PC-3 (cell line): ENCODE measurements around the gene ILF3. TPM values are rescaled to one million over a fixed set of nuclear protein-coding genes. Genes with fewer than 3 reads are reported as not detected.

ENCODE experiments used
- ATAC-seq: fragments of 200-7000 bp; cut with Tn5 transposase; 2 replicates; pipeline ENCODE4 v1.9.1; 2020; ENCODE audit warnings: mild to moderate bottlenecking, moderate library complexity
- BruUV-seq: library from RNA; stranded (reverse); fragments of 400-500 nt; replicated peaks from 2 replicates; lab custom pipeline; 2021; lab: Mats Ljungman, UMichigan
- CTCF ChIA-PET: fragments of 300-600 bp; sonication (Branson Sonifier 250); formaldehyde crosslinking; loops from one replicate; lab custom pipeline; 2022; ENCODE audit warnings: antibody characterized with exemption; lab: Charles Lee
- POLR2A ChIA-PET: fragments of 300-600 bp; sonication (Branson Sonifier 250); formaldehyde crosslinking; loops from one replicate; lab custom pipeline; 2022; ENCODE audit warnings: antibody characterized with exemption; ENCODE audit not compliant: unreplicated experiment; lab: Charles Lee
- DNase-seq: peaks from one replicate; pipeline ENCODE4 v3.0.0-alpha.2; 2015
- H2AFZ ChIP-seq: fragments of 300-600 bp; sonication (generic); 2 replicates; pipeline ENCODE4 v1.6.0; 2016; ENCODE audit warnings: antibody characterized with exemption, low read length
- H3F3A ChIP-seq: fragments of 300-600 bp; sonication (generic); one replicate; pipeline ENCODE4 v1.6.0; 2017; ENCODE audit warnings: antibody characterized with exemption, low read length, control low read depth, mild to moderate bottlenecking; ENCODE audit not compliant: unreplicated experiment
- H3K27ac ChIP-seq: fragments of 300-600 bp; sonication (generic); 2 replicates; pipeline ENCODE4 v1.5.1; 2016; ENCODE audit warnings: mild to moderate bottlenecking, low read length
- H3K27me3 ChIP-seq: fragments of 300-600 bp; sonication (generic); 2 replicates; pipeline ENCODE4 v1.6.1; 2016; ENCODE audit warnings: low read length, mixed read lengths
- H3K36me3 ChIP-seq: fragments of 300-600 bp; sonication (generic); 2 replicates; pipeline ENCODE4 v1.6.1; 2016; ENCODE audit warnings: low read depth, mixed run types, low read length, mixed read lengths
- H3K4me1 ChIP-seq: fragments of 300-600 bp; sonication (generic); 2 replicates; pipeline ENCODE4 v1.5.1; 2016; ENCODE audit warnings: low read length; ENCODE audit not compliant: insufficient read depth
- H3K4me2 ChIP-seq: fragments of 300-600 bp; sonication (generic); 2 replicates; pipeline ENCODE4 v1.6.0; 2016; ENCODE audit warnings: low read length
- H3K4me3 ChIP-seq: fragments of 300-600 bp; sonication (generic); 2 replicates; pipeline ENCODE4 v1.5.1; 2016; ENCODE audit warnings: mild to moderate bottlenecking, low read length, mixed read lengths
- H3K79me2 ChIP-seq: fragments of 300-600 bp; sonication (generic); 2 replicates; pipeline ENCODE4 v1.6.1; 2017; ENCODE audit warnings: low read length, mixed read lengths
- H3K9ac ChIP-seq: fragments of 300-600 bp; sonication (generic); 2 replicates; pipeline ENCODE4 v1.6.0; 2016; ENCODE audit warnings: mild to moderate bottlenecking, low read length
- H3K9me2 ChIP-seq: fragments of 300-600 bp; sonication (generic); replicated peaks from 2 replicates; pipeline ENCODE4 v1.6.1; 2016; ENCODE audit warnings: mixed run types, low read length, mixed read lengths
- H3K9me3 ChIP-seq: fragments of 300-600 bp; sonication (generic); 2 replicates; pipeline ENCODE4 v1.6.1; 2016; ENCODE audit warnings: low read length, mixed read lengths
- H4K20me1 ChIP-seq: fragments of 300-600 bp; sonication (generic); 2 replicates; pipeline ENCODE4 v1.6.1; 2016; ENCODE audit warnings: low read length, mixed read lengths
- CTCF ChIP-seq: fragments of 300-600 bp; sonication (generic); conservative IDR thresholded peaks from 2 replicates; pipeline ENCODE4 v1.5.1; 2017; ENCODE audit warnings: antibody characterized with exemption, low read depth, mild to moderate bottlenecking, low read length
- EZH2 ChIP-seq: fragments of 300-600 bp; sonication (generic); IDR thresholded peaks from one replicate; pipeline ENCODE4 v1.6.1; 2017; ENCODE audit warnings: antibody characterized with exemption, mild to moderate bottlenecking, low read length; ENCODE audit not compliant: unreplicated experiment
- EZH2phosphoT487 ChIP-seq: fragments of 300-600 bp; sonication (generic); IDR thresholded peaks from 2 replicates; pipeline ENCODE4 v1.6.1; 2018; ENCODE audit warnings: mild to moderate bottlenecking, antibody characterized with exemption, low read length, borderline replicate concordance
- intact Hi-C: fragments of 100-400 bp; cut with micrococcal nuclease; formaldehyde crosslinking; loops from 2 replicates; pipeline ENCODE4 v1.9.0; 2023
- total RNA-seq: library from RNA; depleted of rRNA; stranded (reverse); fragments of >200 nt; gene quantifications from 2 replicates; pipeline ENCODE4 v1.2.3, GENCODE V29; 2014

The ILF3 gene
- total RNA-seq, 1 experiment from 2014 or later, result 322 TPM

GRCh38 chr19:10653482-10653731 is 739 bp upstream of the ILF3 start:
- H2AFZ ChIP-seq, result peak overlapping the region; percentile 66
- ChIA-PET CTCF (no interaction called here), POLR2A (interaction anchor here (0.6 kb wide), 1 partner anchor 47 kb away, joined by 3 read pairs; no protein-coding TSS in a partner anchor)
- peak overlapping the region; percentile 88 for H3K27ac ChIP-seq
- H3K4me3 ChIP-seq, result peak overlapping the region; percentile 94
- no peaks in the 10 kb centered on the region for H3K27me3 ChIP-seq
- H4K20me1 ChIP-seq, result peaks cover 37% of the 10 kb centered on the region
- peak overlapping the region; percentile 99 for H3K9ac ChIP-seq
- no peaks in the 10 kb centered on the region for H3F3A ChIP-seq
- H3K9me3 ChIP-seq, result no peaks in the 10 kb centered on the region
- BruUV-seq, result TSS peak; percentile 94
- no peak for DNase-seq
- no peak for ATAC-seq
- H3K4me2 ChIP-seq, result peak overlapping the region; percentile 99
- H3K4me1 ChIP-seq, result peaks cover 19% of the 10 kb centered on the region
- H3K36me3 ChIP-seq, result peaks cover 29% of the 10 kb centered on the region
- TF ChIP-seq EZH2, result no peak
- no peak for TF ChIP-seq CTCF
- no peak for TF ChIP-seq EZH2phosphoT487
- H3K79me2 ChIP-seq, result peaks cover 59% of the 10 kb centered on the region
- no peaks in the 10 kb centered on the region for H3K9me2 ChIP-seq
- intact Hi-C loops, result loop anchor here (2.0 kb wide), 1 partner anchor 183 kb away; the partner anchor contains the start of gene TMED1

DNA sequence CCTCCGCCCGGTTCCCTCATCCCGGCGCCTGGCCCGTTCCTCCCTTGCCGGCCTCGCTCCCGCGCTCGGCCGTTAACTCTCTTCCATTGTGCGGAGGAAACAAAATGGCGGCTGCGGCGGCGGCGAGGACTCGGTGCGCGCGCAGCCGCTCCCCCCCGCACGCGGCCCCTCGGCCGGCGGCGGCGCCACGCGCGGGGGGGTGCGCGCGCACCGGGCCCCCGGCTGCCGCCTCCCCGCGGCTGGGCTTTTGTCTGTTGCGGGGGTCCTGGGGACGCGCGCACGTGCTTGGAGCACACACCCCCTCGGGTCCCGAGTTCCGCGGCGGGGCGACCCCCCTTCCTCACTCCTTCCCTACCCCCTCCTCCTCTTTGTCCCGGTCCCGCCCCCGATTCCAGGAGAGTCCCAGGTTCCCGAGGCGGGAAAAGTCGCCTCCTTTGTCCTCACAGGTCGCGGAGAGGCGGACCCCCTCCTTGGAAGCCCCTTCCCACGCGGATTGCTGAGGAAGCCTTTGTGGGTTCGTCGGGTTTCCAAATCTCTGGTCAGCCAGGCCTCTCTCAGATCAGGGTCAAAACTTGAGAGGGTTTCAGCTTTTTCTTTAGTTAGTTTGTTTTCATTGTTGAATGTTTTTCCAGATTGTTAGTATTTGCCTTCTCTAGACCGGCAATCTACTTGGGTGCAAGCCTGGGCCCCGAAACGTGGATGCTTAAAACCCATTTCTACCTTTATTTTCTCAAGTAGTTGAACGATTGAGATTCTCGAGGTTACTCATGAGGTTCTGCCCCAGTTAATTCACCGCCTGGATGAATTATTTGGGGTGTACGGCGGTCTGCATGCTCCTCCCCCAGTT is 687 bp downstream of the ILF3 start:
- H3K36me3 ChIP-seq, result peaks cover 31% of the 10 kb centered on the region
- no peaks in the 10 kb centered on the region for H3K27me3 ChIP-seq
- peaks cover 50% of the 10 kb centered on the region for H4K20me1 ChIP-seq
- peak overlapping the region; percentile 99 for H3K4me2 ChIP-seq
- peak overlapping the region; percentile 99 for H3K9ac ChIP-seq
- no peak for TF ChIP-seq CTCF
- no peak for TF ChIP-seq EZH2phosphoT487
- no peak for TF ChIP-seq EZH2
- H3K9me3 ChIP-seq, result no peaks in the 10 kb centered on the region
- peak overlapping the region; percentile 88 for H3K27ac ChIP-seq
- no TSS peak for BruUV-seq
- H3K9me2 ChIP-seq, result no peaks in the 10 kb centered on the region
- DNase-seq (peak; percentile 59), ATAC-seq (peak; percentile 35)
- POLR2A ChIA-PET, result no interaction called here
- CTCF ChIA-PET, result no interaction called here
- intact Hi-C loops, result loop anchor here (2.0 kb wide), 1 partner anchor 46 kb away; the partner anchor contains the start of gene QTRT1
- no peaks in the 10 kb centered on the region for H3F3A ChIP-seq
- peaks cover 73% of the 10 kb centered on the region for H3K79me2 ChIP-seq
- H3K4me3 ChIP-seq, result peak overlapping the region; percentile 94
- peak overlapping the region; percentile 63 for H2AFZ ChIP-seq
- H3K4me1 ChIP-seq, result peaks cover 22% of the 10 kb centered on the region
